Panc1 (cell line): ENCODE data around the gene NEO1. TPM values are rescaled to one million over a fixed set of nuclear protein-coding genes. Genes with fewer than 3 reads are reported as not detected.

Source experiments
- ATAC-seq: fragments of 200-7000 bp; cut with Tn5 transposase; 2 replicates; pipeline ENCODE4 v1.9.1; 2020; ENCODE audit warnings: mild to moderate bottlenecking, moderate library complexity
- BruUV-seq: library from RNA; stranded (reverse); fragments of 400-500 nt; replicated peaks from 2 replicates; lab custom pipeline; 2021; lab: Mats Ljungman, UMichigan
- CTCF ChIA-PET: fragments of 300-600 bp; sonication (Branson Sonifier 250); formaldehyde crosslinking; loops from one replicate; lab custom pipeline; 2022; ENCODE audit warnings: antibody characterized with exemption; lab: Charles Lee
- POLR2A ChIA-PET: fragments of 300-600 bp; sonication (Branson Sonifier 250); formaldehyde crosslinking; loops from one replicate; lab custom pipeline; 2022; ENCODE audit warnings: antibody characterized with exemption; lab: Charles Lee
- DNase-seq: peaks from one replicate; pipeline ENCODE4 v3.0.0-alpha.2; 2010; ENCODE audit warnings: low read depth, low spot score
- H3K27ac ChIP-seq: 2 replicates; pipeline ENCODE4 v1.5.1; 2011; ENCODE audit warnings: mild to moderate bottlenecking, low read length, inconsistent platforms
- H3K27me3 ChIP-seq: fragments of 200-500 bp; sonication (Bioruptor generic); 2 replicates; pipeline ENCODE4 v1.6.0; 2014; ENCODE audit warnings: low read length, inconsistent platforms; ENCODE audit not compliant: control insufficient read depth, insufficient read depth
- H3K36me3 ChIP-seq: fragments of 200-500 bp; sonication (Bioruptor generic); 2 replicates; pipeline ENCODE4 v1.5.1; 2014; ENCODE audit warnings: inconsistent platforms, mild to moderate bottlenecking, low read length, moderate library complexity; ENCODE audit not compliant: control insufficient read depth, insufficient read depth
- H3K4me1 ChIP-seq: 2 replicates; pipeline ENCODE4 v1.5.1; 2011; ENCODE audit warnings: inconsistent platforms, mild to moderate bottlenecking, low read length, moderate library complexity; ENCODE audit not compliant: control insufficient read depth, insufficient read depth
- H3K4me3 ChIP-seq, 2 experiments: 2 replicates each; pipeline ENCODE4 v1.5.1; 2011 to 2012; ENCODE audit warnings: low read depth in 2 of 2, low read length in 2 of 2, mild to moderate bottlenecking in 2 of 2, inconsistent platforms in 1 of 2, moderate library complexity in 1 of 2
- H3K9me3 ChIP-seq: fragments of 200-500 bp; sonication (Bioruptor generic); 2 replicates; pipeline ENCODE4 v1.5.1; 2014; ENCODE audit warnings: low read depth, mild to moderate bottlenecking, inconsistent platforms, low read length, moderate library complexity; ENCODE audit not compliant: control insufficient read depth, insufficient read depth
- POLR2AphosphoS5 ChIP-seq: IDR thresholded peaks from 2 replicates; pipeline ENCODE4 v1.6.1; 2012; ENCODE audit warnings: mild to moderate bottlenecking, low read depth, low read length, moderate library complexity
- REST ChIP-seq, 2 experiments: IDR thresholded peaks; 2 replicates each; pipeline ENCODE4 v1.6.1; 2011 to 2012; ENCODE audit warnings: low read depth in 2 of 2, control low read depth in 1 of 2, low read length in 1 of 2, mild to moderate bottlenecking in 1 of 2, moderate library complexity in 1 of 2; ENCODE audit not compliant: insufficient read depth in 1 of 2
- SIN3A ChIP-seq: IDR thresholded peaks from 2 replicates; pipeline ENCODE4 v1.6.1; 2012; ENCODE audit warnings: low read depth, mild to moderate bottlenecking, low read length, moderate library complexity, borderline replicate concordance; ENCODE audit not compliant: insufficient read depth
- TCF7L2 ChIP-seq: IDR thresholded peaks from 2 replicates; pipeline ENCODE4 v1.6.1; 2011; ENCODE audit warnings: mild to moderate bottlenecking, low read depth, low read length, inconsistent platforms
- in situ Hi-C: cut with HindIII; loops from 2 replicates; pipeline ENCODE4 v1.10.0; 2016; ENCODE audit warnings: low sequenced_read_pairs, low pct_unique_long_range_greater_than_20kb
- intact Hi-C: fragments of 100-400 bp; cut with micrococcal nuclease; formaldehyde crosslinking; loops from one replicate; pipeline ENCODE4 v1.10.0; 2022; ENCODE audit not compliant: unreplicated experiment
- total RNA-seq: library from RNA; stranded (reverse); gene quantifications from one replicate; pipeline ENCODE4 v1.2.1, GENCODE V29; 2021; ENCODE audit not compliant: unreplicated experiment
- TF ChIP-seq, protein P1 (sequence below): fragments of 450-650 bp; IDR thresholded peaks from 2 replicates; pipeline ENCODE4 v1.5.1; 2017; ENCODE audit warnings: mild to moderate bottlenecking

NEO1 gene
- total RNA-seq, 1 experiment from 2014 or later = 7.5 TPM

GRCh38 chr15:73019154-73019553 is 33.1 kb upstream of the NEO1 start:
- DNase-seq (no peak), ATAC-seq (no peak)
- H3K36me3 ChIP-seq = no peaks in the 10 kb centered on the region
- BruUV-seq = no TSS peak
- ChIA-PET POLR2A (no interaction called here), CTCF (no interaction called here)
- TF ChIP-seq REST (IDR thresholded peaks at IDR 0.05; ENCODE audit: insufficient read depth in 1 of 2, low read depth in 2 of 2, low read length in 1 of 2) = no peak
- TF ChIP-seq SIN3A = no peak
- TF ChIP-seq, protein P1, sequence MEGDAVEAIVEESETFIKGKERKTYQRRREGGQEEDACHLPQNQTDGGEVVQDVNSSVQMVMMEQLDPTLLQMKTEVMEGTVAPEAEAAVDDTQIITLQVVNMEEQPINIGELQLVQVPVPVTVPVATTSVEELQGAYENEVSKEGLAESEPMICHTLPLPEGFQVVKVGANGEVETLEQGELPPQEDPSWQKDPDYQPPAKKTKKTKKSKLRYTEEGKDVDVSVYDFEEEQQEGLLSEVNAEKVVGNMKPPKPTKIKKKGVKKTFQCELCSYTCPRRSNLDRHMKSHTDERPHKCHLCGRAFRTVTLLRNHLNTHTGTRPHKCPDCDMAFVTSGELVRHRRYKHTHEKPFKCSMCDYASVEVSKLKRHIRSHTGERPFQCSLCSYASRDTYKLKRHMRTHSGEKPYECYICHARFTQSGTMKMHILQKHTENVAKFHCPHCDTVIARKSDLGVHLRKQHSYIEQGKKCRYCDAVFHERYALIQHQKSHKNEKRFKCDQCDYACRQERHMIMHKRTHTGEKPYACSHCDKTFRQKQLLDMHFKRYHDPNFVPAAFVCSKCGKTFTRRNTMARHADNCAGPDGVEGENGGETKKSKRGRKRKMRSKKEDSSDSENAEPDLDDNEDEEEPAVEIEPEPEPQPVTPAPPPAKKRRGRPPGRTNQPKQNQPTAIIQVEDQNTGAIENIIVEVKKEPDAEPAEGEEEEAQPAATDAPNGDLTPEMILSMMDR = no peak
- no peak for TF ChIP-seq TCF7L2
- no peak for TF ChIP-seq POLR2AphosphoS5
- intact Hi-C loops = no loop called here
- H3K27me3 ChIP-seq = no peaks in the 10 kb centered on the region
- in situ Hi-C loops = no loop called here
- no peak overlapping the region for H3K4me3 ChIP-seq
- no peaks in the 10 kb centered on the region for H3K4me1 ChIP-seq
- H3K9me3 ChIP-seq = no peaks in the 10 kb centered on the region
- H3K27ac ChIP-seq = no peak overlapping the region

- H3K36me3 ChIP-seq = no peaks in the 10 kb centered on the region
- intact Hi-C loops (no loop called here), in situ Hi-C loops (no loop called here)
- H3K27me3 ChIP-seq = no peaks in the 10 kb centered on the region
- H3K4me3 ChIP-seq = no peak overlapping the region
- no peak for ATAC-seq
- H3K9me3 ChIP-seq = no peaks in the 10 kb centered on the region
- ChIA-PET POLR2A (no interaction called here), CTCF (no interaction called here)
- no peaks in the 10 kb centered on the region for H3K4me1 ChIP-seq
- no peak overlapping the region for H3K27ac ChIP-seq
- TF ChIP-seq TCF7L2 = no peak
- TF ChIP-seq REST (IDR thresholded peaks at IDR 0.05; ENCODE audit: insufficient read depth in 1 of 2, low read depth in 2 of 2, low read length in 1 of 2) = no peak
- no TSS peak for BruUV-seq
- no peak for DNase-seq
These were observed 32.6 kb upstream of the NEO1 start for GRCh38 chr15:73019601-73020146.
